Epithelial cell of esophagus (primary cell): ENCODE results near the gene TNPO2.
"Not testable (repeated sequence)": the region's sequence is repeated elsewhere in the genome, so short reads cannot be mapped to it uniquely, and the experiment has no call there.

ENCODE experiments used
- DNase-seq: peaks from one replicate; pipeline ENCODE4 v3.0.0; 2010; ENCODE audit warnings: low read depth
- H3K4me3 ChIP-seq: 2 replicates; pipeline ENCODE4 v1.5.1; 2011; ENCODE audit warnings: mild to moderate bottlenecking, low read length, control low read depth
- TF ChIP-seq, protein P1 (sequence below): IDR thresholded peaks from 2 replicates; pipeline ENCODE4 v1.5.1; 2011; ENCODE audit warnings: low read depth, mild to moderate bottlenecking, low read length, control low read depth, inconsistent platforms; ENCODE audit not compliant: insufficient read depth; ENCODE audit errors: missing control alignments

The TNPO2 gene

DNA sequence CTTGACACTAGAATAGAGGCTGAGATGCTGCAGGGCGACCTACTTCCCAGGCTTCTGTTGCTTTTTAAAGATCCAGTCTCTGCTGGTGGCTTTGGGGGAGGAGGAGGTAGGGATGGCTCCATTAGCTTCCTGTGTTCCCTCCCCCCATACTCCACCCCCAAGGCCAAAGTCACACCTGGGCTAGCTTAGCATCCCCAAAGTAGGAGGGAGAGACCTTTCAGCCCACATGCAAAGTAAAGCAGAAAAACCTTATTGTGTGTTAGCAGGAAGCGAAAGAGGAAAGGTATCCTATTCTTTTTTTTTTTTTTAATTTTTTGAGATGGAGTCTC lies 3.2 kb upstream of the TNPO2 start:
- no peak overlapping the region for H3K4me3 ChIP-seq
- TF ChIP-seq, protein P1, sequence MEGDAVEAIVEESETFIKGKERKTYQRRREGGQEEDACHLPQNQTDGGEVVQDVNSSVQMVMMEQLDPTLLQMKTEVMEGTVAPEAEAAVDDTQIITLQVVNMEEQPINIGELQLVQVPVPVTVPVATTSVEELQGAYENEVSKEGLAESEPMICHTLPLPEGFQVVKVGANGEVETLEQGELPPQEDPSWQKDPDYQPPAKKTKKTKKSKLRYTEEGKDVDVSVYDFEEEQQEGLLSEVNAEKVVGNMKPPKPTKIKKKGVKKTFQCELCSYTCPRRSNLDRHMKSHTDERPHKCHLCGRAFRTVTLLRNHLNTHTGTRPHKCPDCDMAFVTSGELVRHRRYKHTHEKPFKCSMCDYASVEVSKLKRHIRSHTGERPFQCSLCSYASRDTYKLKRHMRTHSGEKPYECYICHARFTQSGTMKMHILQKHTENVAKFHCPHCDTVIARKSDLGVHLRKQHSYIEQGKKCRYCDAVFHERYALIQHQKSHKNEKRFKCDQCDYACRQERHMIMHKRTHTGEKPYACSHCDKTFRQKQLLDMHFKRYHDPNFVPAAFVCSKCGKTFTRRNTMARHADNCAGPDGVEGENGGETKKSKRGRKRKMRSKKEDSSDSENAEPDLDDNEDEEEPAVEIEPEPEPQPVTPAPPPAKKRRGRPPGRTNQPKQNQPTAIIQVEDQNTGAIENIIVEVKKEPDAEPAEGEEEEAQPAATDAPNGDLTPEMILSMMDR = no peak

DNA sequence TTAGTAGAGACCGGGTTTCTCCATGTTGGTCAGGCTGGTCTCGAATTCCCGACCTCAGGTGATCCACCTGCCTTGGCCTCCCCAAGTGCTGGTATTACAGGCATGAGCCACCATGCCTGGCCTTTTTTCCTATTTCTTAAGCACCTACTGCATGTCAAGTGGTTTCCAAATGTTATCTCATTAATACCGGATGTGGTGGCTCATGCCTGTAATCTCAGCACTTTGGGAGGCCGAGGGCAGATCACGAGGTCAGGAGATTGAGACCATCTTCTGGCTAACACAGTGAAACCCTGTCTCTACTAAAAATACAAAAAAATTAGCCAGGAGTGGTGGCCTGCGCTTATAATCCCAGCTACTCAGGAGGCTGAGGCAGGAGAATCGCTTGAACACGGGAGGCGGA lies 1.9 kb upstream of the TNPO2 start:
- not testable (repeated sequence) for H3K4me3 ChIP-seq, DNase-seq

More for the DNA sequence above, 3.2 kb upstream of the TNPO2 start:
- no peak for DNase-seq

DNA sequence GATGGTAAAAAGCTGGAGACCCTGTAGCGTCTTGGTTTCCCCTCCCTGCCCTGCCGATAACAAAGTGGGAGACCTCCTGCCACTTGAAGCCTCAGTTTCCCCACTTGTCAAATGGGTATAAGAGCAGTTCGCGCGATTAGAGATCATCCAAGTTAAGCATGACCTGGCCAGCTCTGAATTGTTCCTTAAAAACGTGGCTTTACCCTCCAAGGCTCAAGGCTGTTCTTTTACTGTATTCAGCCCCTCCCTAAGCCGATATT lies 421 bp downstream of the TNPO2 start:
- no peak for DNase-seq
- TF ChIP-seq, protein P1 = no peak
- peak overlapping the region; percentile 99 for H3K4me3 ChIP-seq

DNA sequence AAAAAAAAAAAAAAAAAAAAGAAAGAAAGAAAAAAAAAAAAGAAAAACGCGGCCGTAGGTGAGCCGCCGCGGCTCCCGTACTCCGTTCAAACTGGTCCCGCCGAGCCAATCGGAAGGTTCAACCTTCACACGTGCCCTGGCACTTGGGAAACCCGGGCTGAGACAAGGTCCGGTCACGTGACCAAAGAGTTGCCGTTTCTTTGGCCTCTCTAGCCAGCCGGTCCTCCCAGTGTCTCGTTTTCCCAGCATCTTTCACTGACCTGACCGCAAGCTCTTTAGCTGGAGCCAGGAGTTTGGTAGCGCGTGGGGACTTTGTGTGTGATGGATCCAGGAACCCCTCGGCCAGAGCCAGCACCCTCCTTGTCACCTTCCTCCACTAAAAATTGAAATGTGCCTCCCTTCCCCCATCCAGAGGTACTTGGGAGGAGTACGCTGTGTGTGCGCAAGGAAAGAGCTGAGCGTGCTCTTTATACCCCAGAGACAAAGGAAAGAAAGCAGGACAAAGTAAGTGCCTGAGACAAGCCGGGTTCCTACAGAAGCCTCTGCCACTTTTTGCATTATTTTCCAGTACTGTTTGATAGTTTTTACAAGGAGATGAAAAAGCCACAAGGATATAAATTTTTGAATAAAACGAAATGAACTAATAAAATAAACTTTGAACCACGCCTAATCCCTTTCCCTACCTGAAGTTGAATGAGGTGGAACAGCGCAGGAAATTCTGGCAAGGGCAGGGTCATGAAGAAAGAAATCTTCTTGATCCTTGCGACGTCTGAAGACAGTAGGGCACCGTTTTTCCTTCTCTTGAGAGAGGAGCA lies 959 bp downstream of the TNPO2 start:
- H3K4me3 ChIP-seq = peak overlapping the region; percentile 99
- DNase-seq = peak; percentile 100
- TF ChIP-seq, protein P1 = no peak

DNA sequence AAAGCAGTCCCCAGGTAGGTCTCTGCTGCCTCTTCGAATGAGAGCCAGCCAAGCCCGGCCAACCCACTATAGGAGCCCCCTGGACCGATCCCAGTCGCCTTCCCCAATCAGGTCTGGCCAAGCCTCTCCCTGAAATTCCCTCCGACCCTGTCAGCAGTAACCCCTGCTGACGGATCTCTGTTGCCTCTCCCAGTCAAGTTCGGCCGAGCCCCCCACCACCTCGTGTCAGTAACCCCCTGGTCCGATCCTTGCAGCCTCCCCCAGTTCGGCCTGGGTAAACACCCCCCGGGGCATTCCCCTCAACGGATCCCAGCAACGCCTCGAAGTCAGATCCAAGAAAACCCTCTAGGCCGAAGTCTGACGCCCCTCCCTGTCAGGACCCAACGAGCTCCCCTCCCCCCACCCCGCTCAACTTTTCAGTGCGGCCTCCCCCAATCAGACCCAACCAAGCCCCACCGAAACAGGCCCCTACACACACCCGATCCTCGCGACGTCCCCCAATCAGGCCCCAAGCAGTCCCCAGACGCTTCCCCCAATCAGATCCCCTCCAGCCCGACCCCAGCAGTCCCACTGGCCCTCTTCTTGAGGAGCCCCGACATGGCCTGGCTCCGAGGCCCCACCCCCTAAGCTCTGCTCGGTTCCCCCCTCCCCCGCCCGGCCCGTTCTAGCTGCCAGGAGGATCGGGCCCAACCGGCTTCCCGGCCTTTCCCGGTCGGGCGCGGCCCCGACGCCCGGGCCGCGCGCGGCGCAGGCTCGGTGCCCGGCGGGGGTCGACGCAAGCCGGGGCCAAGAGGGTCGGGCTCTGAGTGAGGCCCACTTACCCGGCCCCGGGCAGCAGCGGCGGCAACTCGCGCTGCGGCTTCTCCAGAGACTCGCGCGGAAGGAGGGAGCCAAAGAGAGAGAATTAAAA lies 1.8 kb downstream of the TNPO2 start:
- TF ChIP-seq, protein P1 = no peak
- H3K4me3 ChIP-seq = peak overlapping the region; percentile 99
- DNase-seq = peak; percentile 63

DNA sequence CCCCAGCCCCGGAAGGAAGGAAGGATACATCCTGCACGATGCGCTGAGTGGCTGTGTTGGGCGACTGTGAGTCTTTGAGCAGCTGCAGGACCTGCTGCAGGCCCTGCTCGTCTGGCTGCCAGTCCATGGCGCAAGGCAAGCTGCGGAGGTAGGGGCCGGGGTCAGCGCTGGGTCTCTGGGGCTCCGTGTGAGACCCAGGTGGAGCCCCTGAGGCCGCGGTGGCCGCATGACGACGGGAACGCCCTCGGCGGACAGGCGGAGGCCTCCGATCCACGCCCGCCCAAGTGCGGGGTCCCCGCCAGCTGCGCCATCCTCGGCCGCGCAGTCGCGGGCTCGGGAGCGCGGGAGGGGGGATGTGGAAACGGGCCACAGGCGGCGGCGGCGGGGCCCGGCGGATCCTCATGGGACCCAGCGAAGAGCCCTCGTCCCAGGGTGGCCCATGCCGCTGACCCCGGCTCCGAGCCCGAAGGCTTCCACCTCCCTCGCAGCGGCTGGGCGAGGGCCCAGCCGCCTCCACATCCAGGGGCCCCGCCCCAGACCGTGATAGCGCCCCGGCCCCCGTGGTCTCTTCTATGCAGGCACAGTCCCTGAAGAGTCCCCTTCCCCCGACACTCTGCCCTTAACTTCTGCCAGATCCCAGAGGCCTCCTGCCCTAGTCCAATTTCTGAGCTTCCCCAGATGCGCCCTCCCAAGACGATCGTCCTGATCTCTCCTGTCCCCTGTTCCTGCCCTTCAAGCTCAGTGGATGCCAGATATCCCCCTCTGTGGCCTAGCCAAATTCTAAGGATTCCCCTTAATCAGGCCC lies 2.7 kb downstream of the TNPO2 start:
- TF ChIP-seq, protein P1 = no peak

DNA sequence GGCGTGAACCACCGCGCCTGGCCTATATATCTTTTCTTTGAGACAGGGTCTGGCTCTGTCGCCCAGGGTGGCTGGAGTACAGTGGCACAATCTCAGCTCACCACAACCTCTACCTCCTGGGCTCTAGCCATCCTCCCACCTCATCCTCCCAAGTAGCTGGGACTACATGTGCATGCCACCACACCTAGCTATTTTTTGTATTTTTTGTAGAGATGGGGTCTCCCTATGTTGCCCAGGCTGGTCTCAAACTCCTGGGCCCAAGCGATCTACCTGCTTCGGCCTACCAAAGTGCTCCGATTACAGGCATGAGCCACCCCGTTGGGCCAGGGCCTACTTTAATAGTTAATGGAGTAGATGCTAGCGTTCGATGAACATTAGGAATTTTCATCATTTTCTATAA lies 3.4 kb downstream of the TNPO2 start:
- TF ChIP-seq, protein P1 = no peak
- H3K4me3 ChIP-seq = peak overlapping the region; percentile 99
- DNase-seq = no peak

More for the DNA sequence above, 2.7 kb downstream of the TNPO2 start:
- DNase-seq = peak; percentile 21
- H3K4me3 ChIP-seq = peak overlapping the region; percentile 99
